ENCODE data around the gene MRPS7.

MRPS7 gene

GRCh38 chr17:75300280-75300679, 38.6 kb downstream of the MRPS7 start:
- DNase-seq, result no peak
- Mint-ChIP-seq H3K36me3 (ENCODE audit: low read depth) (no peaks in the 10 kb centered on the region), H3K9me3 (no peaks in the 10 kb centered on the region), H3K4me1 (ENCODE audit: low read depth) (peaks cover 27% of the 10 kb centered on the region), H3K4me3 (no peak overlapping the region), H3K27ac (no peak overlapping the region), H3K27me3 (no peaks in the 10 kb centered on the region)

- Mint-ChIP-seq H3K4me1 (ENCODE audit: low read depth) (peaks cover 19% of the 10 kb centered on the region), H3K27me3 (no peaks in the 10 kb centered on the region), H3K9me3 (no peaks in the 10 kb centered on the region), H3K36me3 (ENCODE audit: low read depth) (no peaks in the 10 kb centered on the region), H3K4me3 (no peak overlapping the region), H3K27ac (no peak overlapping the region)
- no peak for DNase-seq
These were observed 39.4 kb downstream of the MRPS7 start for GRCh38 chr17:75301049-75301448.

GRCh38 chr17:75301502-75302206, 40.0 kb downstream of the MRPS7 start:
- no peak overlapping the region for H3K27ac Mint-ChIP-seq
- no peaks in the 10 kb centered on the region for H3K27me3 Mint-ChIP-seq
- H3K4me1 Mint-ChIP-seq (ENCODE audit: low read depth), result peaks cover 16% of the 10 kb centered on the region
- H3K9me3 Mint-ChIP-seq, result no peaks in the 10 kb centered on the region
- no peaks in the 10 kb centered on the region for H3K36me3 Mint-ChIP-seq (ENCODE audit: low read depth)
- H3K4me3 Mint-ChIP-seq, result no peak overlapping the region
- no peak for DNase-seq

- Mint-ChIP-seq H3K36me3 (ENCODE audit: low read depth) (no peaks in the 10 kb centered on the region), H3K4me3 (no peak overlapping the region), H3K4me1 (ENCODE audit: low read depth) (peaks cover 7% of the 10 kb centered on the region), H3K27me3 (no peaks in the 10 kb centered on the region), H3K9me3 (no peaks in the 10 kb centered on the region), H3K27ac (no peak overlapping the region)
- DNase-seq, result no peak
These were observed 46.5 kb downstream of the MRPS7 start for GRCh38 chr17:75307957-75308731.

GRCh38 chr17:75308732-75309629, 47.3 kb downstream of the MRPS7 start:
- Mint-ChIP-seq H3K4me1 (ENCODE audit: low read depth) (peaks cover 13% of the 10 kb centered on the region), H3K27ac (peak overlapping the region; percentile 40), H3K36me3 (ENCODE audit: low read depth) (peaks cover 1% of the 10 kb centered on the region), H3K9me3 (no peaks in the 10 kb centered on the region), H3K27me3 (no peaks in the 10 kb centered on the region), H3K4me3 (no peak overlapping the region)
- no peak for DNase-seq

- no peak for DNase-seq
- no peaks in the 10 kb centered on the region for H3K9me3 Mint-ChIP-seq
- no peak overlapping the region for H3K4me3 Mint-ChIP-seq
- H3K27me3 Mint-ChIP-seq, result no peaks in the 10 kb centered on the region
- H3K4me1 Mint-ChIP-seq (ENCODE audit: low read depth), result peaks cover 34% of the 10 kb centered on the region
- H3K27ac Mint-ChIP-seq, result peak overlapping the region; percentile 55
- peaks cover 27% of the 10 kb centered on the region for H3K36me3 Mint-ChIP-seq (ENCODE audit: low read depth)
These were observed 52.4 kb downstream of the MRPS7 start for GRCh38 chr17:75313941-75314551.

GRCh38 chr17:75315541-75316243, 54.0 kb downstream of the MRPS7 start:
- Mint-ChIP-seq H3K36me3 (ENCODE audit: low read depth) (peaks cover 42% of the 10 kb centered on the region), H3K4me1 (ENCODE audit: low read depth) (peaks cover 34% of the 10 kb centered on the region), H3K4me3 (no peak overlapping the region), H3K9me3 (no peaks in the 10 kb centered on the region), H3K27ac (peak overlapping the region; percentile 90), H3K27me3 (no peaks in the 10 kb centered on the region)
- DNase-seq, result no peak
